Mesenteric fat pad (tissue), 1 donor: ENCODE measurements around the gene NKPD1. TPM values are rescaled to one million over a fixed set of nuclear protein-coding genes. Genes with fewer than 3 reads are reported as not detected.

Source experiments
- DNase-seq: peaks from one replicate; pipeline ENCODE4 v3.0.0-alpha.2; 2020; ENCODE audit warnings: low spot score
- total RNA-seq: library from RNA; stranded (reverse); fragmentation: NEBNext Ultra II Directional; extraction: Animal tissue kit (Norgen Biotek cat#: 25700); gene quantifications from one replicate; pipeline ENCODE4 v1.2.1, GENCODE V29; 2021
- donor health status: DM: yes; HTN: yes; CAD: no.

Gene NKPD1
- total RNA-seq, 1 donor from 2014 or later = not detected

GRCh38 chr19:45156751-45157150, 4.0 kb downstream of the NKPD1 start:
- no peak for DNase-seq

GRCh38 chr19:45156011-45156630, 4.7 kb downstream of the NKPD1 start:
- DNase-seq = no peak

- no peak for DNase-seq
These were observed 6.5 kb downstream of the NKPD1 start for GRCh38 chr19:45154064-45154827.

GRCh38 chr19:45153339-45154063, 7.3 kb downstream of the NKPD1 start:
- DNase-seq = no peak

GRCh38 chr19:45152504-45153338, 8.1 kb downstream of the NKPD1 start:
- DNase-seq = no peak

GRCh38 chr19:45151821-45152503, 8.8 kb downstream of the NKPD1 start:
- no peak for DNase-seq

- no peak for DNase-seq
These were observed 9.5 kb downstream of the NKPD1 start for GRCh38 chr19:45151320-45151719.

- DNase-seq = no peak
These were observed 10.0 kb downstream of the NKPD1 start for GRCh38 chr19:45150751-45151281.

- DNase-seq = no peak
These were observed 10.6 kb downstream of the NKPD1 start for GRCh38 chr19:45150180-45150579.

- DNase-seq = no peak
These were observed 11.7 kb downstream of the NKPD1 start for GRCh38 chr19:45149129-45149528.

- DNase-seq = no peak
These were observed 12.7 kb downstream of the NKPD1 start for GRCh38 chr19:45147835-45148676.

GRCh38 chr19:45146741-45147205, 14.0 kb downstream of the NKPD1 start:
- DNase-seq = no peak

- no peak for DNase-seq
These were observed 14.5 kb downstream of the NKPD1 start for GRCh38 chr19:45146251-45146650.

- DNase-seq = no peak
These were observed 15.3 kb downstream of the NKPD1 start for GRCh38 chr19:45145270-45146189.

- no peak for DNase-seq
These were observed 16.1 kb downstream of the NKPD1 start for GRCh38 chr19:45144431-45145269.

GRCh38 chr19:45142726-45143110, 18.1 kb downstream of the NKPD1 start:
- DNase-seq = no peak

- no peak for DNase-seq
These were observed 18.6 kb downstream of the NKPD1 start for GRCh38 chr19:45142016-45142725.
